ENCODE measurements around the gene KCTD21. TPM values are rescaled to one million over a fixed set of nuclear protein-coding genes. Genes with fewer than 3 reads are reported as not detected.
A peak's percentile ranks its signal among the peaks of the same experiment; 100 is the strongest.

Gene KCTD21
- total and polyA plus RNA-seq, 4 donors = 5.8 to 12.6 (median 9.2) TPM

- WGBS = 68% methylated on average over 3 of the region's 3 CpGs
- TF ChIP-seq HNF4A (conservative IDR thresholded peaks at IDR 0.05) = peak in 1 of 2 donors; percentile 7
- TF ChIP-seq ATF3 (IDR thresholded peaks at IDR 0.05) = no peak
- H3K36me3 ChIP-seq (ENCODE audit: control insufficient read depth in 4 of 4, insufficient read depth in 3 of 4, low read depth in 1 of 4, low read length in 3 of 4) = no peaks in the 10 kb centered on the region
- no peaks in the 10 kb centered on the region for H3K9me3 ChIP-seq (ENCODE audit: control insufficient read depth in 4 of 4, low read length in 3 of 4)
- peaks cover 21 to 59% (median 49%) of the 10 kb centered on the region in 4 donors for H3K4me1 ChIP-seq (ENCODE audit: control insufficient read depth in 4 of 4, insufficient read depth in 4 of 4, low read length in 3 of 4)
- no peak overlapping the region for H3K9ac ChIP-seq (ENCODE audit: low read depth in 1 of 2, low read length in 2 of 2)
- H3K27ac ChIP-seq (ENCODE audit: low read depth in 1 of 2, low read length in 2 of 2) = peak overlapping the region; percentile 40 to 60
- DNase-seq (ENCODE audit: low spot score) = no peak
- H3K4me3 ChIP-seq (ENCODE audit: low read depth in 1 of 3, low read length in 3 of 3) = peak overlapping the region in 1 of 3 donors; percentile 71
- no peaks in the 10 kb centered on the region for H3K27me3 ChIP-seq (ENCODE audit: control insufficient read depth in 4 of 4, insufficient read depth in 4 of 4, low read length in 3 of 4)
Observed at GRCh38 chr11:78190374-78190773, 1.9 kb upstream of the KCTD21 start.

GRCh38 chr11:78189851-78190250 is 1.4 kb upstream of the KCTD21 start:
- H3K4me3 ChIP-seq (ENCODE audit: low read depth in 1 of 3, low read length in 3 of 3) = peak overlapping the region in 1 of 3 donors; percentile 71
- 70% methylated on average over 3 of the region's 3 CpGs for WGBS
- DNase-seq (ENCODE audit: low spot score) = no peak
- H3K27me3 ChIP-seq (ENCODE audit: control insufficient read depth in 4 of 4, insufficient read depth in 4 of 4, low read length in 3 of 4) = no peaks in the 10 kb centered on the region
- peak overlapping the region; percentile 95 to 97 for H3K27ac ChIP-seq (ENCODE audit: low read depth in 1 of 2, low read length in 2 of 2)
- H3K36me3 ChIP-seq (ENCODE audit: control insufficient read depth in 4 of 4, insufficient read depth in 3 of 4, low read depth in 1 of 4, low read length in 3 of 4) = no peaks in the 10 kb centered on the region
- H3K9me3 ChIP-seq (ENCODE audit: control insufficient read depth in 4 of 4, low read length in 3 of 4) = no peaks in the 10 kb centered on the region
- H3K9ac ChIP-seq (ENCODE audit: low read depth in 1 of 2, low read length in 2 of 2) = peak overlapping the region; percentile 22 to 47
- peaks cover 20 to 59% (median 50%) of the 10 kb centered on the region in 4 donors for H3K4me1 ChIP-seq (ENCODE audit: control insufficient read depth in 4 of 4, insufficient read depth in 4 of 4, low read length in 3 of 4)
- no peak for TF ChIP-seq CTCF (IDR thresholded peaks at IDR 0.05; ENCODE audit: low read depth, low read length, missing input control)
- TF ChIP-seq ATF3 (IDR thresholded peaks at IDR 0.05) = no peak
- no peak for TF ChIP-seq RXRA (IDR thresholded peaks at IDR 0.05)
- no peak for TF ChIP-seq FOXA1 (IDR thresholded peaks at IDR 0.05)

GRCh38 chr11:78189174-78189724 is 823 bp upstream of the KCTD21 start:
- Histone ChIP-seq H3K27me3 (ENCODE audit: control insufficient read depth in 4 of 4, insufficient read depth in 4 of 4, low read length in 3 of 4) (no peaks in the 10 kb centered on the region), H3K4me3 (ENCODE audit: low read depth in 1 of 3, low read length in 3 of 3) (peak overlapping the region; percentile 64 to 71 (median 71)), H3K36me3 (ENCODE audit: control insufficient read depth in 4 of 4, insufficient read depth in 3 of 4, low read depth in 1 of 4, low read length in 3 of 4) (no peaks in the 10 kb centered on the region), H3K4me1 (ENCODE audit: control insufficient read depth in 4 of 4, insufficient read depth in 4 of 4, low read length in 3 of 4) (peaks cover 20 to 59% (median 50%) of the 10 kb centered on the region in 4 donors), H3K27ac (ENCODE audit: low read depth in 1 of 2, low read length in 2 of 2) (peak overlapping the region; percentile 95 to 97), H3K9me3 (ENCODE audit: control insufficient read depth in 4 of 4, low read length in 3 of 4) (no peaks in the 10 kb centered on the region), H3K9ac (ENCODE audit: low read depth in 1 of 2, low read length in 2 of 2) (peak overlapping the region; percentile 36 to 47)
- WGBS = 52% methylated on average over 18 of the region's 18 CpGs
- no peak for TF ChIP-seq EGR1 (IDR thresholded peaks at IDR 0.05; ENCODE audit: low read depth in 2 of 2)
- TF ChIP-seq JUND (IDR thresholded peaks at IDR 0.05) = no peak
- no peak for TF ChIP-seq FOXA2 (IDR thresholded peaks at IDR 0.05)
- TF ChIP-seq REST (IDR thresholded peaks at IDR 0.05) = no peak
- no peak for TF ChIP-seq RXRA (IDR thresholded peaks at IDR 0.05)
- TF ChIP-seq SP1 (IDR thresholded peaks at IDR 0.05) = no peak
- no peak for TF ChIP-seq FOXA1 (IDR thresholded peaks at IDR 0.05)
- TF ChIP-seq RAD21 (IDR thresholded peaks at IDR 0.05) = no peak
- TF ChIP-seq NR2F2 (IDR thresholded peaks at IDR 0.05) = no peak
- no peak for TF ChIP-seq ZBTB33 (IDR thresholded peaks at IDR 0.05)
- no peak for DNase-seq (ENCODE audit: low spot score)
